Skin epidermis (tissue), 12 donors: Measurements from ENCODE around the gene THAP9.
A peak's percentile ranks its signal among the peaks of the same experiment; 100 is the strongest.
"Not testable (repeated sequence)": the region's sequence is repeated elsewhere in the genome, so short reads cannot be mapped to it uniquely, and the experiment has no call there.

Experiments
- H3K27ac ChIP-seq, 21 experiments: fragments of 200-600 bp; sonication (generic) in 11 of 21; one replicate each; pipeline ENCODE4 v1.5.0; 2020; ENCODE audit warnings: mild to moderate bottlenecking in 3 of 21, inconsistent platforms in 2 of 21, moderate library complexity in 2 of 21
- H3K4me3 ChIP-seq, 7 experiments: fragments of 200-600 bp; sonication (generic) in 2 of 7; one replicate each; pipeline ENCODE4 v1.5.0; 2020; ENCODE audit warnings: inconsistent platforms in 2 of 7, mild to moderate bottlenecking in 2 of 7, moderate library complexity in 1 of 7

THAP9 gene, protein sequence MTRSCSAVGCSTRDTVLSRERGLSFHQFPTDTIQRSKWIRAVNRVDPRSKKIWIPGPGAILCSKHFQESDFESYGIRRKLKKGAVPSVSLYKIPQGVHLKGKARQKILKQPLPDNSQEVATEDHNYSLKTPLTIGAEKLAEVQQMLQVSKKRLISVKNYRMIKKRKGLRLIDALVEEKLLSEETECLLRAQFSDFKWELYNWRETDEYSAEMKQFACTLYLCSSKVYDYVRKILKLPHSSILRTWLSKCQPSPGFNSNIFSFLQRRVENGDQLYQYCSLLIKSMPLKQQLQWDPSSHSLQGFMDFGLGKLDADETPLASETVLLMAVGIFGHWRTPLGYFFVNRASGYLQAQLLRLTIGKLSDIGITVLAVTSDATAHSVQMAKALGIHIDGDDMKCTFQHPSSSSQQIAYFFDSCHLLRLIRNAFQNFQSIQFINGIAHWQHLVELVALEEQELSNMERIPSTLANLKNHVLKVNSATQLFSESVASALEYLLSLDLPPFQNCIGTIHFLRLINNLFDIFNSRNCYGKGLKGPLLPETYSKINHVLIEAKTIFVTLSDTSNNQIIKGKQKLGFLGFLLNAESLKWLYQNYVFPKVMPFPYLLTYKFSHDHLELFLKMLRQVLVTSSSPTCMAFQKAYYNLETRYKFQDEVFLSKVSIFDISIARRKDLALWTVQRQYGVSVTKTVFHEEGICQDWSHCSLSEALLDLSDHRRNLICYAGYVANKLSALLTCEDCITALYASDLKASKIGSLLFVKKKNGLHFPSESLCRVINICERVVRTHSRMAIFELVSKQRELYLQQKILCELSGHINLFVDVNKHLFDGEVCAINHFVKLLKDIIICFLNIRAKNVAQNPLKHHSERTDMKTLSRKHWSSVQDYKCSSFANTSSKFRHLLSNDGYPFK

DNA sequence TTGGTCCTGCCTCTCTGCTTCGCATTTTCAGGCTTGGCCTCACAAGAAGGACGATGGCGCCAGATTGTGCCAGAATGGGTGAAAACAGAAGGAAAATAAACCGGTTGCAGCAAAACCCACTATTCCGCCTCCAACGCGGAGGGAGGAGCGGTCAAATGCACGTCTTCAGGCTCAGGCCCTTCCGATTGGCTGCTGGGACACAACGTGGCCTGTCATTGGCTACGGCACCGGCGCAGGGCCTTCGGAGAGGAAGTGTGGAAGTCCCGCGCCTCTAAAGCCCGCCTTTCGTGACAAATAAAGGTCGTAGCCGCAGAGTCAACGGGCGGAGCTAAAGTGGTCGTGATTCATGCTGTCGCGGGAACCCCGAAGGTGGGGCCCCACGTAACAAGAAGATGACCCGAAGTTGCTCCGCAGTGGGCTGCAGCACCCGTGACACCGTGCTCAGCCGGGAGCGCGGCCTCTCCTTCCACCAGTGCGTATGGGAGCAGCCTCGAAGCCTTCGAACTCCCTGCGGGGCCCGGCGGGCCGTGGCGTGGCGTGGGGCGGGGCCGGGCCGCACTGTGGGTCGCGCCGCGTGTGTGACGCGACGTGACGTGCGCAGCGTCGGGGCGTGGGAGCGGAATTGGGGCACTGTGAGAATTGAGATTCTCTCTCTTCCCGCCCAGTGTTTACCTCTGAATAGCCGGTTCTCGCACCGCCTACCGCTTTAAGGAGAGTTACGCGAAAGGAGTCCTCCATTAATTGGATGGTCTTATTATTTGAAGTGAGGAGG is at the start of gene THAP9:
Gene THAP9 (plus strand): TSS at position 325 of the 772 bp plus-strand sequence. CDS start 68 bp downstream, at position 393.
- Histone ChIP-seq H3K4me3 (peak within 1 kb of the TSS; percentile 42 to 75 (median 67)), H3K27ac (peak within 1 kb of the TSS; percentile 36 to 100 (median 97))

DNA sequence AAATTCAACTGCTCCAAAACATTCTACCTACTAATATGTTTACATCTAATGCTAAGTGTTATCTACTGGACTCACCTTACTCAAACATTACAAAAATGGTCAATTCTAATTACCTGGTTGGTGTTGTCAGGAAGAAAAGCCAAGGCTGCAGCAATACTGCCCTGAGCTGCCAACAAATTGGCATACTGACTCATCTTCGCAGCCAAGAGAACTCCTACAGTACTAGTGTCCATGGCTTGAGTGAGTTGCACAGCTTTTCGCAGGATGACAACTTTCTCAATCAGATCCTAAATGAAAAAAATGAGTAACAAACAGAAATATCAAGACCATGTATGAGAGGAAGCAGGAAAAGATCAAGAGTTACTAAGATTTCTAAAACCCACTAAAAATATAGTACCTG is 49.2 kb upstream of the THAP9 start:
- H3K27ac ChIP-seq: no peak overlapping the region
- no peak overlapping the region for H3K4me3 ChIP-seq

DNA sequence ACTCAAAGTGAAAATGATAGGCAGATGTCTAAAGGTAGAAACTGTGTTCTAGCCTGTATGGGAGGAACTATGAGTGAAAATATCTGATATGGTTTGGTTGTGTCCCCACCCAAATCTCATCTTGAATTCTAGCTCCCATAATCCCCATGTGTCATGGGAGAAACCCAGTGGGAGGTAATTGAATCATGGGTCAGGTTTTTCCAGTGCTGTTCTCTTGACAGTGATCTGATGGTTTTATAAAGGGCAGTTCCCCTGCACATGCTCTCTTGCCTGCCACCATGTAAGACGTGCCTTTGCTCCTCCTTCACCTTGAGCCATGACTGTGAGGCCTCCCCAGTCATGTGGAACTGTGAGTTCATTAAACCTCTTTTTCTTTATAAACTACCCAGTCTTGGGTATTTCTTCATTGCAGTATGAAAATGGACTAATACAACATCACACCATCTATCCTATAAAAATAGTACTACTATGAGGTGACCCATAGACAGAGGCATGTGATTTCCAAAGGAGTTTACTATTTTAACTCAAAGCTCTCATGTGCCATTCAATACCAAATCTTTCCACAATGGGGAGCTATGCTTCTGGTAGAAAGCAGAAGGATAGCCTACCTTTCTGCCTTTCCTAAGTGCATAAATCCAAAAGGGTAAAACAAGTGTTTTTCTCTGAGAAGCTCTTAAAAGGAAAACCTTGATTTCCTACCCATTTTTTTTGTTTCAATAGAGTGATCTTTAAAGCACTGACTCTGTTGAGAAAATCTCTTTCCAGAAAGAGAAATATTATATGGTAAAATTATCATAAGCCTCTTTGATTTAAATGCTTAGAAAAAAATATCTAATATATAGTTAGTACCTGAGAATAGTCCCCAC is 48.4 kb upstream of the THAP9 start:
- Histone ChIP-seq H3K27ac (no peak overlapping the region), H3K4me3 (no peak overlapping the region)

GRCh38 chr4:82852751-82853285 is 47.7 kb upstream of the THAP9 start:
- Histone ChIP-seq H3K27ac (no peak overlapping the region), H3K4me3 (no peak overlapping the region)

DNA sequence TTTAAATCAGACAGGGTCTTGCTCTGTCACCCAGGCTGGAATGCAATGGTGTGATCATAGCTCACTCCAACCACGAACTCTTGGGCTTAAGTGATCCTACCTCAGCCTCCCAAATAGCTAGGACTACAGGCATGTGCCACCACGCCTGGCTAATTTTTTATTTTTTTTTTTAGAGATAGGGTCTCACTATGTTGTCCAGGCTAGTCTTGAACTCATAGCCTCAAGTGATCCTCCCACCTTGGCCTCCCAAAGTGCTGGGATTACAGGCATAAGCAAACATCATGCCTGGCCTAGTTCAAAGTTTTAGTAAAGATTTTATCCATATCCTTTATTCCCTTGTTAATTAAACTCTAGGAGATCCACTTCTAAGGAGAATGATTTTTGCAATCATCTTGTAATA is 40.0 kb upstream of the THAP9 start:
- not testable (repeated sequence) for H3K4me3 ChIP-seq, H3K27ac ChIP-seq

DNA sequence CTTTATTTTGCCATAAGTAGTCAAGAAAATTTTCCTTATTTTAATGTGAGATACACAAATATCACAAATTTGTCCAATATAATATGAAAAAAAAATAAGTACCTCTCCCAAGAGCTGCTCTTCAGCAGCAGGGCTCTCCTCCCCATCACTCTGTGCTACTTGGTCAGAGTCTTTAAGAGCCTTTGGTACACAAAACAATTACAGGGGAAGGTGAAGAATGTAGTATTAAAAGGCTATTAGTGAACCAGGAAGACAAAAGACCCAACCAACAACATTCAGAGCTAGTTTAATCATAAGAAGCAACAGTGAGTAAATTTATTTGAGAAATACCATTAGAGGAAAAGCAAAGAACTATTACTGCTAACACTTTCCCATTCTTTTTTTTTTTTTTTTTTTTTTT is 39.0 kb upstream of the THAP9 start:
- no peak overlapping the region for H3K27ac ChIP-seq
- no peak overlapping the region for H3K4me3 ChIP-seq

GRCh38 chr4:82864336-82864979 is 36.1 kb upstream of the THAP9 start:
- H3K27ac ChIP-seq: peak overlapping the region in 4 of 21 experiments; percentile 14 to 52 (median 34)
- no peak overlapping the region for H3K4me3 ChIP-seq

DNA sequence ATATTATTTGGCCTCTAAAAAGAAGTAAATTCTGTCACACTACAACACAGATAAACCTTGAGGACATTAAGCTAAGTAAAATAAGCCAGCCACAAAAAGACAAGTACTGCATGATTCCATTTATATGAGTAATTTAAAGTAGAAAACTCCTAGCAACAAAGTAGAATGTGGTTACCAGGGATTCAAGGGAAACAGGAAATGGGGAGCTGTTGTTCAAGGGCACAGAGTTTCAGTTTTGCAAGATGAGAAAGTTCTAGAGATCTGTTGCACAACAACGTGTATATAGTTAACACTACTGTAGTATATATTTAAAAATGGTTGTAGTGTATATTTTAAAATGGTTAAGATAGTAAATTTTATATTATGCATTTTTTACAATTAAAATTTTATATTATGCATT is 34.9 kb upstream of the THAP9 start:
- peak overlapping the region in 12 of 21 experiments; percentile 8 to 73 (median 48) for H3K27ac ChIP-seq
- no peak overlapping the region for H3K4me3 ChIP-seq

DNA sequence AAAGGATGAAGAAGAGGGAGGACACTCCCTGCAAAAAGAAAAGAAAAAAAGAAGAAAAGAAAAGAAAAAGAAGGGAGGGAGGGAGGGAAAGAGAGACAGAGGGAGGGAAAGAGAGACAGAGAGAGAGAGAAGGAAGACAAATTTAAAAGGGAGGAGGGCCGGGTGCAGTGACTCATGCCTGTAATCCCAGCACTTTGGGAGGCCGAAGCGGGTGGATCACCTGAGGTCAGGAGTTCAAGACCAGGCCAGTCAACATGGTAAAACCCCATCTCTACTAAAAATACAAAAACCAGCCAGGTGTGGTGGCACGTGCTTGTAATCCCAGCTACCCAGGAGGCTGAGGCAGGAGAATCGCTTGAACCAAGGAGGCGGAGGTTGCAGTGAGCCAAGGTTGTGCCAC is 34.5 kb upstream of the THAP9 start:
- H3K4me3 ChIP-seq: not testable (repeated sequence)
- H3K27ac ChIP-seq: peak overlapping the region in 14 of 21 experiments; percentile 8 to 73 (median 48)

DNA sequence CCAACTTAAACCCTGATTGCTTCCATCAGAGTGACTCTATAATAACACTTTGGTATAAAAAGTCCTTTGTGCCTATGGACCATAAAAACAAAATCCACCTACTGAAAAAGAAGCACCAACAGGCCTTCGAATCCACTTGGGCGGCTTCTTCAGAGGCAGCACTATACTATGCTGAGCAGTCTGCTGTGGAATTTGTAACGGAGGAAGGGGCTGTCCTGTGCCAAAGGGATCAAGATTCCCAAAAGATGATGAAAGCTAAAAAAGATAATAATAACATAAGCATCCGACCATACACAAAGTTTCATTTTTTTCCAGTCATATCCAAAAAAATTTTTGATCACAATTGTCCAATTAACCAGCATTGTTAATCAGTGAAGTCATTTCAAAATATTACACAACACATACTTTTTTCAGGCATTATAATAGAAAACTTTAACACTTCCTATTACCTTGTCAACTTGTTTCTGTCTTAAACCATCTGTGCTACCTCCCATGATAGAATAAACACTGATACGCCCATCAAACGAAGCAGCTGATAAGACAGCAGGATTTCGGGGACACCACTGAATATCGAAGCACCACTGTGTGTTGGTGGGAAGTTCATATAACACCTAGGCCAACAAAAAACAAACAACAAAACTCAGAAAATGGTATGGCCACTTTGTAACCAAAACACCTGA is 33.7 kb upstream of the THAP9 start:
- H3K27ac ChIP-seq: peak overlapping the region in 5 of 21 experiments; percentile 14 to 73 (median 43)
- no peak overlapping the region for H3K4me3 ChIP-seq

DNA sequence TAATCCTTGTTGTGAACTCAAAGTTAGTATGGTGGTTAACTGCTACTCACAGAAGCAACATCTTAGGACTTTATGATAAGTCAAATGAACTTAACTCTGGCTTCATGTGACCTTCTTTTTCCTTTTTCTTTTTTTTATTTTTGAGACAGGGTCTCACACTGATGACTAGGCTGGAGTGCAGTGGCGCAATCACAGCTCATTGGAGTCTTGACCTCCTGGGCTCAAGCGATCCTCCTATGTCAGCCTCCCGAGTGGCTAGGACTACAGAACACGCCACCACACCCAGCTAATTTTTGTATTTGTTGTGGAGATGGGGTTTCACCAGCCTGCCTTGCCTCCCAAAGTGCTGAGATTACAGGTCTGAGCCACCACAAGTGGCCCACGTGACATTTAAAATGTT is 32.0 kb upstream of the THAP9 start:
- no peak overlapping the region for H3K4me3 ChIP-seq
- H3K27ac ChIP-seq: no peak overlapping the region

DNA sequence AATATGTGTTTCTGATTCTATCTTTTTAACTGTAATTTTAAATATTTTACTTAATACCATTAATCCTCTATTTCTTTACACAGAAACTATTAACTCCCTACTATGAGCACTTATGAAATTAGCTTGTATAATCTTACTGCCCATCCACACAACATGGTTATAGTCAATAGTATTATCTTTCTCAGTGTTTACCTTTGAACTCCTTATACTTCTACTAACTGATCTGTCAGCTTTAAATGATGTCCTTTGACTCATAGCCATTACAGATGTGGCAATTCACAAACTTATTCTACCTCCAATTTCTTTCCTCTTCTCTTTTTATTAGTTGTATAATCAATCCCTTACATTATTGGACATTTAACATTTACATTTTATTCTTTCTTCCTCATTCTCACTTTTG is 15.1 kb upstream of the THAP9 start:
- no peak overlapping the region for H3K4me3 ChIP-seq
- no peak overlapping the region for H3K27ac ChIP-seq

- H3K4me3 ChIP-seq: no peak overlapping the region
Measured at GRCh38 chr4:82886147-82886942, 14.2 kb upstream of the THAP9 start.

GRCh38 chr4:82889287-82889686 is 11.2 kb upstream of the THAP9 start:
- Histone ChIP-seq H3K4me3 (peak overlapping the region; percentile 59 to 88 (median 78)), H3K27ac (peak overlapping the region in 5 of 21 experiments; percentile 93 to 99 (median 97))

More at GRCh38 chr4:82886147-82886942, 14.2 kb upstream of the THAP9 start:
- H3K27ac ChIP-seq: peak overlapping the region in 3 of 21 experiments; percentile 0 to 42 (median 22)

- peak overlapping the region; percentile 59 to 88 (median 78) for H3K4me3 ChIP-seq
- H3K27ac ChIP-seq: peak overlapping the region; percentile 79 to 99 (median 95)
Measured at GRCh38 chr4:82890528-82890900, 10.0 kb upstream of the THAP9 start.

- Histone ChIP-seq H3K27ac (peak within 1 kb of the TSS; percentile 79 to 99 (median 95)), H3K4me3 (peak within 1 kb of the TSS; percentile 59 to 88 (median 78))
Measured at GRCh38 chr4:82890901-82891706, 9.4 kb upstream of the THAP9 start, which contains the start of gene SEC31A. Gene SEC31A, minus strand, starts transcription at chr4:82891153. Its CDS starts 9,217 bp downstream, at chr4:82881936.
